ENCODE results near the gene ARF3.

The ARF3 gene

DNA sequence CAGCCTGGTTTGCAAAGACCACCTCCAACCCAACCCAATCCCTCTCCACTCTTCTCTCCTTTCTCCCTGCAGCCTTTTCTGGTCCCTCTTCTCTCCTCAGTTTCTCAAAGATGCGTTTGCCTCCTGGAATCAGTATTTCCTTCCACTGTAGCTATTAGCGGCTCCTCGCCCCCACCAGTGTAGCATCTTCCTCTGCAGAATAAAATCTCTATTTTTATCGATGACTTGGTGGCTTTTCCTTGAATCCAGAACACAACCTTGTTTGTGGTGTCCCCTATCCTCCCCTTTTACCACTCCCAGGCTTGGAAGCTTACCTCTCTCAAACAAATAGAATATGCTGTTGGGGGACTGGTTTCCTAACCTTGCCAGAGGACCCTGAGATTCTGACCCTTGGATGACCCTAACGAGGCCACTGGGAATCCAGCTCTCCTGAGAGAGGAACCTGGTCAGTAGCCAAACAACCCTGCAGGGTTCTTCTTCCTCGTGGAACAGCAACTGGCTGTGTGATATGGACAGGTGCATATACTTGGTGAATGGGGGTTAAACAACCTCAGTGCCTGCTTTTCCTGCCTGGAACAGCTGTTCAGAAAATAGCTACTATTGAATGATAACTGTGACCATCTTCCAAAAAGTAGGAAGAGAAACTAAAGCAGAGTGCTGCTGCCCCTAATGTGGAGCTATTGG is 25.3 kb upstream of the ARF3 start:
- in situ Hi-C loops (cut with HindIII; ENCODE audit: low sequenced_read_pairs), result loop anchor here (10.0 kb wide), 1 partner anchor 62 kb away; no protein-coding TSS in a partner anchor

DNA sequence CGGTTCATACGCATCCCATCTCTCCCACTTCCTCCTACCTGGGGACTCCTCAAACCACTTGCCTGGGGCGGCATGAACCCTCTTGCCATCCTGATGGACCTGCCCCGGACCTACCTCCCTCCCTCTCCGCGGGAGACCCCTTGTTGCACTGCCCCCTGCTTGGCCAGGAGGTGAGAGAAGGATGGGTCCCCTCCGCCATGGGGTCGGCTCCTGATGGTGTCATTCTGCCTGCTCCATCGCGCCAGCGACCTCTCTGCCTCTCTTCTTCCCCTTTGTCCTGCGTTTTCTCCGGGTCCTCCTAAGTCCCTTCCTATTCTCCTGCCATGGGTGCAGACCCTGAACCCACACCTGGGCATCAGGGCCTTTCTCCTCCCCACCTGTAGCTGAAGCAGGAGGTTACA is 24.5 kb upstream of the ARF3 start:
- in situ Hi-C loops (cut with HindIII; ENCODE audit: low sequenced_read_pairs), result loop anchor here (10.0 kb wide), 1 partner anchor 63 kb away; no protein-coding TSS in a partner anchor

DNA sequence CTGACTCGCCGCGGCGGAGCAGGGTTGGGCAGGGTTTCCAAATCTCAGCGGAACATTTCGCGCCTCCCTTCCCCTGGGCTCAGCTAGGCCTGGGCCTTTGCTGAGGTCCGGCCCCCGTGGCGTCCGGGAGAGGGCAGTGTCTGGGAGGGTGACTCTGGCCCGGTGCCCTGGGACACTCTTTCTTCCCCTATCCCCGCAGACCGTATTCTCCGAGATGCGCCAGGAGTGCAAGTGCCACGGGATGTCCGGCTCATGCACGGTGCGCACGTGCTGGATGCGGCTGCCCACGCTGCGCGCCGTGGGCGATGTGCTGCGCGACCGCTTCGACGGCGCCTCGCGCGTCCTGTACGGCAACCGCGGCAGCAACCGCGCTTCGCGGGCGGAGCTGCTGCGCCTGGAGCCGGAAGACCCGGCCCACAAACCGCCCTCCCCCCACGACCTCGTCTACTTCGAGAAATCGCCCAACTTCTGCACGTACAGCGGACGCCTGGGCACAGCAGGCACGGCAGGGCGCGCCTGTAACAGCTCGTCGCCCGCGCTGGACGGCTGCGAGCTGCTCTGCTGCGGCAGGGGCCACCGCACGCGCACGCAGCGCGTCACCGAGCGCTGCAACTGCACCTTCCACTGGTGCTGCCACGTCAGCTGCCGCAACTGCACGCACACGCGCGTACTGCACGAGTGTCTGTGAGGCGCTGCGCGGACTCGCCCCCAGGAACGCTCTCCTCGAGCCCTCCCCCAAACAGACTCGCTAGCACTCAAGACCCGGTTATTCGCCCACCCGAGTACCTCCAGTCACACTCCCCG is 23.9 kb upstream of the ARF3 start:
- in situ Hi-C loops (cut with HindIII; ENCODE audit: low sequenced_read_pairs), result loop anchor here (10.0 kb wide), 1 partner anchor 64 kb away; no protein-coding TSS in a partner anchor

DNA sequence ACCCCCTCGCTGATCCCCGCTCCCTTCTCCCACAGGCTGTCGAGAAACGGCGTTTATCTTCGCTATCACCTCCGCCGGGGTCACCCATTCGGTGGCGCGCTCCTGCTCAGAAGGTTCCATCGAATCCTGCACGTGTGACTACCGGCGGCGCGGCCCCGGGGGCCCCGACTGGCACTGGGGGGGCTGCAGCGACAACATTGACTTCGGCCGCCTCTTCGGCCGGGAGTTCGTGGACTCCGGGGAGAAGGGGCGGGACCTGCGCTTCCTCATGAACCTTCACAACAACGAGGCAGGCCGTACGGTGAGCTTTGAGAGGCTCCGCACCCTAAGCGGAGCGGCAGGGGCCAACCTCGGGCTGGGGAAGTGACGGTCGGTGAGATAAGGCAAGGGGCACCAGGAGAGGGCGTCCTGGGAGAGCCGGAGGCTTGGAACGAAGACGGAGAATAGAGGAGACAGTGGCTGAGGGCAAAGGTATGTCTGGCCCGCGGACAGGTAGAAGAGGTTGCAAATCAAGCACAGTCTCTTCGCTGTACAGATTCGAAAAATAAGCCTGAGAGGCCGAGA is 23.2 kb upstream of the ARF3 start:
- in situ Hi-C loops (cut with HindIII; ENCODE audit: low sequenced_read_pairs), result loop anchor here (10.0 kb wide), 1 partner anchor 64 kb away; no protein-coding TSS in a partner anchor

DNA sequence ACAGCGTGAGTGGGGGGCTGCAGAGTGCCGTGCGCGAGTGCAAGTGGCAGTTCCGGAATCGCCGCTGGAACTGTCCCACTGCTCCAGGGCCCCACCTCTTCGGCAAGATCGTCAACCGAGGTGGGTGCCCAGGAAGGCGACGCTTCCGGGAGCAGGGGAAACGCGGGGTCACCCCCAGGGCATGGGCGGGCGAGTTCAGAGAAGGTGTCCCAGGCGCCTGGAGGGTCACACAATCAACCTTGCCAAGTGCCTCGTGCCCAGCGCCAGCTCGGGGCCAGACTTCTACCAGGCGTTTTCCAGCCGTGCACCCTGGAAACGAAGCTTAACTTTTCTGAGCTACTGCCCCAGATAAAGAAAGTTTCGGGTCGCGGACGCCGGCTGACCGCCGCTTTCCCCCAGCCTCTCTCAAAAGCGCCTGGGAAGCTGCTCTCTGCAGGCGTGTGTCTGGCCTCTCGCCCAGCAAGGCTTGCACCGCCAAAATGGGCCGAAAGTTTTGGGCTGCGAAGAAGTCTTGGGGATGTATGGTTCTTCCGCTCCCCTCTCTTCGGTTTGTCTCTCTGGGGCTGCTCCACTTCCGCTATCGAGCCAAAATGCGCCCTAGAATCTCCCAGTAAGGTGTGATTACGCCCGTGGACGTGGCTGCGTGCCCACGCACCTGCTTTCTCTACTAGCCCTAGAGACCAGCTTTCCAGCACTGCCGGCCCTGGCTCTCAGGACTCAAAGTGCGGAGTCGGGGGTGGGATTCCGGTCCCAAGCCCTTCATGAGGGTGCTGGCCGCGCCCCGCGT is 22.5 kb upstream of the ARF3 start:
- in situ Hi-C loops (cut with HindIII; ENCODE audit: low sequenced_read_pairs), result loop anchor here (10.0 kb wide), 1 partner anchor 65 kb away; no protein-coding TSS in a partner anchor

GRCh38 chr12:48978741-48979601 is 21.7 kb upstream of the ARF3 start:
- in situ Hi-C loops (cut with HindIII; ENCODE audit: low sequenced_read_pairs), result no loop called here

- in situ Hi-C loops (cut with HindIII; ENCODE audit: low sequenced_read_pairs), result no loop called here
Measured at GRCh38 chr12:48978291-48978740, 21.0 kb upstream of the ARF3 start, which contains the start of gene WNT1. TSS of gene WNT1 (plus strand) at chr12:48978322. CDS start at chr12:48978651, 329 bp downstream.

DNA sequence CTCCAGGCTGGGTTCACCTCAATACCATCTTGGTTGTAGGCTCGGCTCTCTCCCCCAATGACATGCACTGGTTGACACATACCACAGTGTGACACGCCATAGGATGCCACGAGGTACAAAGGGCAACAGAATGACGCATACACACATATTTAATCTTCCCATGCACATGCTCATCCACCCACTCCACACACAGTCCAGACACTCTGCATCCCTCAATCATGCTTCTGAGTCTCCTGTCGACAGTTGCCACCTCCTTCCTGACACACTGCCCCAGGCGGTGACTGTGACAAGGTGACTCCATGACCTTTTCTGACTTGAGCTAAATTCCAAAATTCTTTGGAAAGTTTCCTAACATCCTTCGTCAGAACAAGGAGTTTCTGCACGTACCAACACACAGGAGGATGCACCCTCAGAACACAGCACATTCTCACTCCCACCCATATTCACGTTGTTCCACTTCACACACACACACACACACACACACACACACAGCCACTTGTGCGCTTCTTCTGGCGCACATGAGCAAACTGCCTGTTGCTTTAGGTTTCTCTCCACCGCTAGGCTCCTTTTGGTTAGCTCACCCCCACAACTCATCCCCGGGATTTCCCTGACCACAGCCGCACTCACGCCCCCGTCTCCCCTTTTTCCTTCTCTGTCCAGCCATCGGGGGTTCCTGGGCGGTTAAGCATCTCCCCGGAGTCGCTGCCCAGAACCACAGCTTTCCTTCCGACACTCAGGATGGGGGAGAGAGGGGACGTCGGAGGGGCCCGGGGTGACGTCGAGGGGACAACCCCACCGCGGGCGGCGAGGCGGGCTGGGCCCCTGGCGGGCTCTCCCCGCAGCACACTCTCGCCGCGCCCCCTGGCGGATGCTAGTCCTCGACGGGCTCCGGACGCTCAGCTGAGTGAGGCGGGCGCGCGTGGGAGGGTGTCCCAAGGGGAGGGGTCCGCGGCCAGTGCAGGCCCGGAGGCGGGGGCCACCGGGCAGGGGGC is 20.3 kb upstream of the ARF3 start:
- in situ Hi-C loops (cut with HindIII; ENCODE audit: low sequenced_read_pairs), result no loop called here

GRCh38 chr12:48973941-48974673 is 16.8 kb upstream of the ARF3 start:
- in situ Hi-C loops (cut with HindIII; ENCODE audit: low sequenced_read_pairs), result no loop called here

DNA sequence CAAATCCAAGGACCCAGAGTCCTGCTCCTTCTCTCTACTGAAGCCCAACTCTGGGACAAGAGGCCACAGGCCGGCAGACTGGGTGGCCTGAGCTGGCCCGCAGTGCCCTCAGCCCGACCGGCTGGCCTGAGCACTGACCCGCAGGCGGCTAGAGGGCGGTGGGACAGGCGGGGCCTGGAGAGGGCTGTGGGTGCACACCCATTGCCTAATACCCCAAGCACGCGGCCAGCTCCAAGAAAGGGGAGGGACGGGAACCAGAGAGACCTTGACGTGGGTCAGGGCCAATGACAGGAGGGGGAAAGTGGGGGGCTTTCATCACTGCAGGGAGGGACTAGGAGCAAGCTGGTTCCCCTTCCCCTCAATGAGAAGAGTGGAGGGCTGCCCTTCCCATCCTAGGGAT is 16.2 kb upstream of the ARF3 start:
- in situ Hi-C loops (cut with HindIII; ENCODE audit: low sequenced_read_pairs), result no loop called here

DNA sequence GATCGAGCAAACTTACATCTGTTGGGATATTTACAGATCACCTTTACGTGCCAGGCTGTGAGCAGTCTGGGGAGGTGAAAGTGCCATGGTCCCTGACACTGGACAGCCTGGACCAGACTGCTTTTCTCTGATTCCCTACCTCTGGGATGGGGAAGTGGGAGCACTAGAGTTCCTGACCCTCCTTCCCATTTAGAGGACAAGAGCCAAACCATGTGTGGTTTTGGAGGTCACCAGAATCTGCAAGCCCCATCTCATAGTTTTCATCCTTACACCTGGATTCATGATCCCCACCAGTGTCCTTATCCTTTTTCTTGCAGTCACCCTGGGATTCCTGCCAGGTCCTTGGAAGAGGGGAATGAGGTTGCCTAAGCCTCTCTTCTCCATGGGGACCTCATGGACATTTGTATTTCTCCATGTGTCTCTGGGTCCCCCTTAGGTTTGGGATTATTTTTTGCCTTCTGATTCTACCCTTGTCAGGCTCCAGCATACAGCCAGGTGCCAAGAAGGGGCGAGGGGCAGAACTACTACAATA is 15.7 kb upstream of the ARF3 start:
- in situ Hi-C loops (cut with HindIII; ENCODE audit: low sequenced_read_pairs), result no loop called here

GRCh38 chr12:48972213-48972951 is 15.1 kb upstream of the ARF3 start:
- in situ Hi-C loops (cut with HindIII; ENCODE audit: low sequenced_read_pairs), result no loop called here

- in situ Hi-C loops (cut with HindIII; ENCODE audit: low sequenced_read_pairs), result no loop called here
Measured at GRCh38 chr12:48970702-48971334, 13.5 kb upstream of the ARF3 start.

DNA sequence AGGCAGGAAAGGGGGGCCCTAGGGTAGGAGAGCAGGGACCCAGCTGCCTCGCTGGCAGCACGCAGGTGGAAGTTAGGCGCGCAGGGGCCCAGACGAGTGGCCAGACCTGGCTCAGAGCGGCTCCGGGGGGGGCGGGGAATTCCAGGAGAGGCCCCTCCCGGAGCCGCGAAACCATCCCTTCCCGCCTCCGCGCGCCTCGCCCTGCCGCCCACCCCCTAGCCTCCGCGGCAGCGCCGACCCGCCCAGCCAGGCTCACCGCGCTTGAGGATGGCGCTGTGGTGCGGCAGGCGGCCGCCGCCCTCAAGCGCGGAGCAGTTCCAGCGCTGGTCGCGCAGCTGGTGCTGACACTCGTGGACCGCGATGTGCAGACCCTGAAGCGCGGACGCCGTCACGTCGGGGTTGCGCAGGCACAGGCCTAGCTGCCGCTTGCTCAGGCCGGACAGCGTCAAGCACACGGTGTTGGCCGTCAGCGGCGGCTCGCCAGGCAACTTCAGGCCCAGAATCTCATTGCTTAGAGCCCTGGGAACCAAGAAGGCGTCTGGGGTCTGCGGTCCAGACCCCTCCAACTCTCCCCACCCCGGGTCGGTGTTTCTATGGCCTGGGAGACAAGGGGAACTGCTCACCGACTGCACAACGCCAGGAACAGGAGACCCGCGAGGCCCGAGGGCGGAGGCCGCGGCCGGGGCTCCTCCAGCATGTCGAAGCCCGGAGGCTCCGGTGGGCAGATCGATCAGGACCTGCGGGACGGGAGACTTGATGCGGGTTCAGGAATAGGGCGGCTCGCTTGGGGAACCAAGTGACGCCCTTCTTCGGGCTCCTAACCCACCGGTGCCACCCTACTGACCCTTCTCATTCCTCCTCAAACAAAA is 12.8 kb upstream of the ARF3 start:
- in situ Hi-C loops (cut with HindIII; ENCODE audit: low sequenced_read_pairs), result loop anchor here (5.0 kb wide), 1 partner anchor 32 kb away; no protein-coding TSS in a partner anchor

- in situ Hi-C loops (cut with HindIII; ENCODE audit: low sequenced_read_pairs), result loop anchor here (5.0 kb wide), 1 partner anchor 33 kb away; no protein-coding TSS in a partner anchor
Measured at GRCh38 chr12:48969160-48969771, 12.0 kb upstream of the ARF3 start.

All from endothelial cell of hepatic sinusoid (primary cell).